Left colon (tissue), 2 donors: ENCODE data around the gene CLIC3. TPM values are rescaled to one million over a fixed set of nuclear protein-coding genes. Genes with fewer than 3 reads are reported as not detected.
"Not testable (repeated sequence)": the region's sequence is repeated elsewhere in the genome, so short reads cannot be mapped to it uniquely, and the experiment has no call there.

Experiments used
- ATAC-seq: fragments of 200-7000 bp; cut with Tn5 transposase; one replicate; pipeline ENCODE4 v1.9.1; 2020; ENCODE audit warnings: mild to moderate bottlenecking, moderate library complexity
- DNase-seq, 2 donors: peaks; one replicate each; pipeline ENCODE4 v3.0.0-alpha.2; 2020
- intact Hi-C, 2 donors: fragments of 100-400 bp; cut with DNase I in 1 of 2; cut with micrococcal nuclease in 1 of 2; formaldehyde crosslinking; loops; one replicate each; pipeline versions ENCODE4 v1.11.2 to v1.14.0; 2022; cut with DNase I, micrococcal nuclease
- total RNA-seq, 2 donors: library from RNA; stranded (reverse); fragmentation: NEBNext Ultra II Directional; extraction: Animal tissue kit (Norgen Biotek cat#: 25700); gene quantifications; one replicate each; pipeline ENCODE4 v1.2.1, GENCODE V29; 2021
- donor health status: DM: no; HTN: no; CAD: no.
- donor health status: DM: yes; HTN: yes; CAD: no.

Gene CLIC3
- total RNA-seq, 2 donors from 2014 or later = 3.2 to 3.8 TPM

GRCh38 chr9:137009938-137010732 is 13.8 kb upstream of the CLIC3 start:
- DNase-seq (no peak), ATAC-seq (no peak)
- intact Hi-C loops = no loop called here

GRCh38 chr9:137009217-137009616 is 12.8 kb upstream of the CLIC3 start:
- intact Hi-C loops = no loop called here
- no peak for ATAC-seq
- DNase-seq = no peak

GRCh38 chr9:137008312-137008711 is 11.9 kb upstream of the CLIC3 start:
- ATAC-seq (no peak), DNase-seq (no peak)
- intact Hi-C loops = no loop called here

GRCh38 chr9:137007816-137008270 is 11.5 kb upstream of the CLIC3 start:
- DNase-seq = no peak
- no peak for ATAC-seq
- intact Hi-C loops = no loop called here

- intact Hi-C loops = no loop called here
- ATAC-seq = no peak
Measured at GRCh38 chr9:137007108-137007815, 10.9 kb upstream of the CLIC3 start.

GRCh38 chr9:137006116-137007003 is 10.0 kb upstream of the CLIC3 start:
- ATAC-seq (peak; percentile 14), DNase-seq (no peak)
- intact Hi-C loops = no loop called here

More at GRCh38 chr9:137007108-137007815, 10.9 kb upstream of the CLIC3 start:
- DNase-seq = no peak

- intact Hi-C loops, ATAC-seq: not testable (repeated sequence)
Measured at GRCh38 chr9:137004285-137004684, 7.9 kb upstream of the CLIC3 start.

GRCh38 chr9:137002646-137003041 is 6.3 kb upstream of the CLIC3 start:
- ATAC-seq (no peak), DNase-seq (no peak)
- intact Hi-C loops = no loop called here

More at GRCh38 chr9:137004285-137004684, 7.9 kb upstream of the CLIC3 start:
- DNase-seq = peak in 1 of 2 donors; percentile 47

GRCh38 chr9:137001857-137002645 is 5.7 kb upstream of the CLIC3 start:
- ATAC-seq = no peak
- intact Hi-C loops = no loop called here
- DNase-seq = no peak

- intact Hi-C loops = no loop called here
- ATAC-seq (no peak), DNase-seq (no peak)
Measured at GRCh38 chr9:137000177-137000930, 4.0 kb upstream of the CLIC3 start.

- intact Hi-C loops = no loop called here
- DNase-seq = peak in 1 of 2 donors; percentile 40
- ATAC-seq = no peak
Measured at GRCh38 chr9:136997830-136998234, 1.5 kb upstream of the CLIC3 start.

- intact Hi-C loops = no loop called here
- no peak for ATAC-seq
- DNase-seq = no peak
Measured at GRCh38 chr9:136997371-136997770, 1.0 kb upstream of the CLIC3 start.

- intact Hi-C loops = no loop called here
- ATAC-seq = no peak
- peak in 1 of 2 donors; percentile 49 for DNase-seq
Measured at GRCh38 chr9:136995772-136996311, 526 bp downstream of the CLIC3 start.

- intact Hi-C loops = no loop called here
- ATAC-seq (no peak), DNase-seq (peak in 1 of 2 donors; percentile 40)
Measured at GRCh38 chr9:136995362-136995761, 1.0 kb downstream of the CLIC3 start.

GRCh38 chr9:136994888-136995230 is 1.5 kb downstream of the CLIC3 start:
- DNase-seq = no peak
- ATAC-seq = no peak
- intact Hi-C loops = no loop called here

- DNase-seq (no peak), ATAC-seq (no peak)
- intact Hi-C loops = no loop called here
Measured at GRCh38 chr9:136994180-136994887, 2.0 kb downstream of the CLIC3 start.

GRCh38 chr9:136992819-136993369 is 3.5 kb downstream of the CLIC3 start:
- DNase-seq = no peak
- intact Hi-C loops = no loop called here
- no peak for ATAC-seq
